IPS-20b (cell line): ENCODE measurements around the gene RERGL.

Experiments used
- H3K27ac ChIP-seq: one replicate; pipeline ENCODE4 v1.5.1; 2013; ENCODE audit warnings: low read length
- H3K27me3 ChIP-seq: 2 replicates; pipeline ENCODE4 v1.6.1; 2013; ENCODE audit warnings: mild to moderate bottlenecking, low read length, inconsistent platforms; ENCODE audit not compliant: insufficient read depth
- H3K36me3 ChIP-seq: 2 replicates; pipeline ENCODE4 v1.6.1; 2013; ENCODE audit warnings: low read depth, mild to moderate bottlenecking, inconsistent platforms, low read length, moderate library complexity; ENCODE audit not compliant: insufficient read depth
- H3K4me1 ChIP-seq: 2 replicates; pipeline ENCODE4 v1.6.1; 2013; ENCODE audit warnings: mild to moderate bottlenecking, control low read depth, inconsistent platforms, low read length, moderate library complexity; ENCODE audit not compliant: insufficient read depth
- H3K4me3 ChIP-seq: 2 replicates; pipeline ENCODE4 v1.5.1; 2013; ENCODE audit warnings: mild to moderate bottlenecking, low read length, inconsistent platforms
- H3K9ac ChIP-seq: 2 replicates; pipeline ENCODE4 v1.6.1; 2013; ENCODE audit warnings: low read depth, mild to moderate bottlenecking, inconsistent platforms, low read length, moderate library complexity
- H3K9me3 ChIP-seq: 2 replicates; pipeline ENCODE4 v1.6.1; 2013; ENCODE audit warnings: mild to moderate bottlenecking, low read depth, low read length, inconsistent platforms; ENCODE audit not compliant: insufficient read depth

RERGL gene

GRCh38 chr12:18090093-18090492 is at the start of gene RERGL:
Gene RERGL (minus strand): TSS chr12:18090193. CDS start chr12:18090140, 53 bp downstream.
- Histone ChIP-seq H3K4me1 (no peaks in the 10 kb centered on the region), H3K27ac (no peak within 1 kb of the TSS), H3K9me3 (no peaks in the 10 kb centered on the region), H3K9ac (no peak within 1 kb of the TSS), H3K36me3 (no peaks in the 10 kb centered on the region), H3K4me3 (no peak within 1 kb of the TSS), H3K27me3 (no peaks in the 10 kb centered on the region)

DNA sequence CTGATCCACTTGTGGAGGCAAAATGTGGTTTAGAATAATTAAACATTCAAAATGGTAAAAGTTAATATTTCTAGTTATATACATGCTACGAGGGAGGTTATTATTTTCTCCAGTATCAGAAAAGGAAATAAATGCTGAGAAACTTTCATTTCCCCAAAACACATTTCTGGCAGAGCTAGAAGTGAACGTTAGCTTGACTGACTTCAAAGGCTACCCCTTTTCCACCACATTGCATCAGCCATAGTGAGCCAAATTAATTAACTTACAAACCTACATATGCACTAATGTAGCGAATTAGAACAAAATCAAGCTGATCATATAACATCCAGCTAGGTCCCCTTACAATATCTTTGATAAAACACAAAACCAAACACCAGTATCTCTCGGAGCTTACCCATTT is 49.3 kb upstream of the RERGL start:
- no peak overlapping the region for H3K4me3 ChIP-seq
- H3K9ac ChIP-seq: no peak overlapping the region
- H3K4me1 ChIP-seq: peaks cover 7% of the 10 kb centered on the region; the same call in 1 of the 2 replicates
- no peaks in the 10 kb centered on the region for H3K27me3 ChIP-seq
- no peaks in the 10 kb centered on the region for H3K36me3 ChIP-seq
- no peak overlapping the region for H3K27ac ChIP-seq
- no peaks in the 10 kb centered on the region for H3K9me3 ChIP-seq

GRCh38 chr12:18135509-18135908 is 45.5 kb upstream of the RERGL start:
- Histone ChIP-seq H3K36me3 (no peaks in the 10 kb centered on the region), H3K4me1 (peaks cover 7% of the 10 kb centered on the region; the same call in 1 of the 2 replicates), H3K9ac (no peak overlapping the region), H3K4me3 (no peak overlapping the region), H3K27ac (no peak overlapping the region), H3K27me3 (no peaks in the 10 kb centered on the region), H3K9me3 (no peaks in the 10 kb centered on the region)

DNA sequence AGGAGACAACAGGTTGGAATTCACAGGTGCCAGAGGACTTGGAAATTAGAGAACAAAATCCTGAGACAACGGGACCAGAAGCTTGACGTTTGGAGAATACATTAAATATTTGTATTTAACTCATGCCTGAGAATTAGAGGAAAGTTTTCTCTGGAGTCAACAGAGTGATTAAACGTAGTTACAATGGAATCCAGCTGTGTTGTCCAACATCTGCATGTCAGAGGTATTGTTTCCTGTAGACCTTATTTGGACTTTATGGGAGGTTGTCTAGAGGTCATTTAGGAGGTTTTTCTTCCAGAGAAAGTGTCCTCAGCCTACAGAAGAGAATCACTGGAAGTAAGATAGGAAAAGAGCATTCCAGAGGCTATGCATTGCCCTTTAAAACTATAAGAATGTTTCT is 45.1 kb upstream of the RERGL start:
- Histone ChIP-seq H3K4me3 (no peak overlapping the region), H3K4me1 (peaks cover 7% of the 10 kb centered on the region; the same call in 1 of the 2 replicates), H3K27ac (no peak overlapping the region), H3K9me3 (no peaks in the 10 kb centered on the region), H3K9ac (no peak overlapping the region), H3K36me3 (no peaks in the 10 kb centered on the region), H3K27me3 (no peaks in the 10 kb centered on the region)

DNA sequence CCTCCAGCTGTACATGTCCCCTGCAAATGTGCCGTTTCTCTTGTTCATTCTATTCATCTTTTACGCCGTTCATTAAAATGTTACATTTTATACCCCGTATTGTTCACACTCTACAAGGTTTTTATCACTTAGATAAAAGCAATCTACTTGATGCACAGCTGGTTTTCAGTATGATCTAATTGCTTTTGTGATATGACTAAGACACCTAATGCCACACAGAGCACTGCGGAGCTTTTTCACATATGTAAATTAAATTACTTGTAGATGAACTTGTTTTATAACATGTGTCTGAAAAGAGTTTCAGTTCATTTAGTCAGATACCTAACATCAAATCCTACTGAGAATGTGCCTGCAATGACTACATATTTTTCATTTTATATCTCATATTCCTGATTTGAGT is 40.9 kb upstream of the RERGL start:
- H3K36me3 ChIP-seq: no peaks in the 10 kb centered on the region
- no peak overlapping the region for H3K4me3 ChIP-seq
- peaks cover 7% of the 10 kb centered on the region; the same call in 1 of the 2 replicates for H3K4me1 ChIP-seq
- H3K27me3 ChIP-seq: no peaks in the 10 kb centered on the region
- H3K9me3 ChIP-seq: peaks cover 15% of the 10 kb centered on the region; the same call in 1 of the 2 replicates
- no peak overlapping the region for H3K9ac ChIP-seq
- no peak overlapping the region for H3K27ac ChIP-seq

GRCh38 chr12:18123707-18124106 is 33.7 kb upstream of the RERGL start:
- no peaks in the 10 kb centered on the region for H3K27me3 ChIP-seq
- H3K9me3 ChIP-seq: peaks cover 15% of the 10 kb centered on the region; the same call in 1 of the 2 replicates
- no peak overlapping the region for H3K4me3 ChIP-seq
- no peaks in the 10 kb centered on the region for H3K36me3 ChIP-seq
- no peak overlapping the region for H3K9ac ChIP-seq
- H3K27ac ChIP-seq: no peak overlapping the region
- H3K4me1 ChIP-seq: no peaks in the 10 kb centered on the region

- Histone ChIP-seq H3K9me3 (no peaks in the 10 kb centered on the region), H3K36me3 (no peaks in the 10 kb centered on the region), H3K4me3 (no peak overlapping the region), H3K9ac (no peak overlapping the region), H3K27me3 (no peaks in the 10 kb centered on the region), H3K4me1 (no peaks in the 10 kb centered on the region), H3K27ac (no peak overlapping the region)
These were observed 30.9 kb upstream of the RERGL start for GRCh38 chr12:18120899-18121298.

- Histone ChIP-seq H3K4me3 (no peak overlapping the region), H3K36me3 (no peaks in the 10 kb centered on the region), H3K27me3 (no peaks in the 10 kb centered on the region), H3K9me3 (no peaks in the 10 kb centered on the region), H3K9ac (no peak overlapping the region), H3K27ac (no peak overlapping the region), H3K4me1 (no peaks in the 10 kb centered on the region)
These were observed 18.6 kb upstream of the RERGL start for GRCh38 chr12:18108611-18109010.

- Histone ChIP-seq H3K4me1 (no peaks in the 10 kb centered on the region), H3K9me3 (peaks cover 17% of the 10 kb centered on the region), H3K4me3 (no peak overlapping the region), H3K36me3 (no peaks in the 10 kb centered on the region), H3K27me3 (no peaks in the 10 kb centered on the region), H3K9ac (no peak overlapping the region), H3K27ac (no peak overlapping the region)
These were observed 13.6 kb upstream of the RERGL start for GRCh38 chr12:18103624-18104023.

DNA sequence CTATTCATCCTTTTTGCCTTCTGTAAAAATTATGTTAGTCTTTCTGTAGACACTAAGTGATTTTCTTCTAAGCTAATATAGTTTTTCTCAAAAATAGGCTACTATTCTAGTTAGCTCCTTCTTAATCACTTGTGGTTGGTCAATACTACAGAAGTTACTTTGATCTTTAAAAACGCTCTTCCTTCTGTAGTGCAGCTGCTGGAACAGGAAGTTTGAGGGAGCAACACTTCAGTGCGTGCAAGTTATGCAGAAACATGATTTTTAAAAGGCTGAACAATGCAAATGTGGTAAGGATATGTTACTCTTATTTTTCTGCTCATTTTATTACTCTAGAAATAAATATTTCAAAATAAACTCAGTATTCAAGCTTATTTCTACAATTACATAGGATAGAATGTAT is 11.1 kb upstream of the RERGL start:
- Histone ChIP-seq H3K9me3 (peaks cover 28% of the 10 kb centered on the region), H3K4me3 (no peak overlapping the region), H3K27ac (no peak overlapping the region), H3K27me3 (no peaks in the 10 kb centered on the region), H3K9ac (no peak overlapping the region), H3K4me1 (no peaks in the 10 kb centered on the region), H3K36me3 (no peaks in the 10 kb centered on the region)

GRCh38 chr12:18084080-18084479 is 5.9 kb downstream of the RERGL start:
- Histone ChIP-seq H3K4me1 (no peaks in the 10 kb centered on the region), H3K4me3 (no peak overlapping the region), H3K9ac (no peak overlapping the region), H3K27me3 (no peaks in the 10 kb centered on the region), H3K27ac (no peak overlapping the region), H3K9me3 (no peaks in the 10 kb centered on the region), H3K36me3 (no peaks in the 10 kb centered on the region)

GRCh38 chr12:18079541-18080246 is 10.3 kb downstream of the RERGL start:
- H3K4me3 ChIP-seq: no peak overlapping the region
- no peaks in the 10 kb centered on the region for H3K27me3 ChIP-seq
- H3K9ac ChIP-seq: no peak overlapping the region
- no peaks in the 10 kb centered on the region for H3K9me3 ChIP-seq
- H3K27ac ChIP-seq: no peak overlapping the region
- H3K4me1 ChIP-seq: no peaks in the 10 kb centered on the region
- H3K36me3 ChIP-seq: no peaks in the 10 kb centered on the region
